Esophagus muscularis mucosa (tissue), 4 donors: ENCODE results near the gene FNTB.

Experiments
- EP300 ChIP-seq: sonication (generic); formaldehyde crosslinking; IDR thresholded peaks from one replicate; pipeline ENCODE4 v1.6.1; 2017; ENCODE audit warnings: antibody characterized with exemption
- POLR2A ChIP-seq: fragments of 450-650 bp; IDR thresholded peaks from one replicate; pipeline ENCODE4 v1.6.1; 2017; ENCODE audit warnings: antibody characterized with exemption, moderate library complexity, mild to moderate bottlenecking, low read depth
- TF ChIP-seq, protein P1 (sequence below), 3 experiments: fragments of 200-600 bp in 2 of 3; fragments of 450-650 bp in 1 of 3; sonication (generic) in 2 of 3; IDR thresholded peaks; one replicate each; pipeline ENCODE4 v1.5.1; 2017 to 2019; ENCODE audit warnings: antibody characterized with exemption in 3 of 3, mild to moderate bottlenecking in 2 of 3, moderate library complexity in 1 of 3

DNA sequence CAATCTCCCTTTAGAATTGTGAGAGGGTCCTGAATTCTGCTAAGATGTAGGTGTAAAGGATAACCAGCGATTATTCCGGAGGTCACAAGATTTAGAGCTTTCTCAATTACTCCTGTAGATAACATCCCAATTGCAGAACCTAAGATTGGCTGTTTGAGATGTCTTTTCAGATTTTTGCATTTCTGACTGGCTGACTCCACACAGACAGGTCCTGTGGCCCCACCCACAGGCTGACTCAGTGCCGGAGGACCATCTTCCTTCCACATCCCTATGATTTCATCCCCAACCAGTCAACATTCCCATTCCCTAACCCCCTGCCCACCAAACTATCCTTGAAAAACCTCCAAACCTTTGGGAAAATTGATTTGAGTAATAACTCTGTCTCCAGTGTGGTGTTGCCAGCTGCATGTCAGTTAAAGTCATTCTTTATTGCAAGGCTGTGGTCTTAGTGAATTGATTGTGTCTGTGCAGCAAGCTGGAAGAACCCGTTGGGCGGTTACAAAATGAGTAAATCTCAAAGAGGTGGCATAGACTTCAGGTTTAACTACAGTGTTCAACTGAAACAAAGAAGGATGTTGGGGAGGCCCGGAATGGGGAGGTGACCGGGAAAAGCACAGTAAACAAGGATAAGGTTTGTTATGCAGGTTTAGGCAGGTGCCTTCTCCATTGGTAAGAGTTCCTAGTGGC lies 10.6 kb downstream of the FNTB start:
- TF ChIP-seq, protein P1, sequence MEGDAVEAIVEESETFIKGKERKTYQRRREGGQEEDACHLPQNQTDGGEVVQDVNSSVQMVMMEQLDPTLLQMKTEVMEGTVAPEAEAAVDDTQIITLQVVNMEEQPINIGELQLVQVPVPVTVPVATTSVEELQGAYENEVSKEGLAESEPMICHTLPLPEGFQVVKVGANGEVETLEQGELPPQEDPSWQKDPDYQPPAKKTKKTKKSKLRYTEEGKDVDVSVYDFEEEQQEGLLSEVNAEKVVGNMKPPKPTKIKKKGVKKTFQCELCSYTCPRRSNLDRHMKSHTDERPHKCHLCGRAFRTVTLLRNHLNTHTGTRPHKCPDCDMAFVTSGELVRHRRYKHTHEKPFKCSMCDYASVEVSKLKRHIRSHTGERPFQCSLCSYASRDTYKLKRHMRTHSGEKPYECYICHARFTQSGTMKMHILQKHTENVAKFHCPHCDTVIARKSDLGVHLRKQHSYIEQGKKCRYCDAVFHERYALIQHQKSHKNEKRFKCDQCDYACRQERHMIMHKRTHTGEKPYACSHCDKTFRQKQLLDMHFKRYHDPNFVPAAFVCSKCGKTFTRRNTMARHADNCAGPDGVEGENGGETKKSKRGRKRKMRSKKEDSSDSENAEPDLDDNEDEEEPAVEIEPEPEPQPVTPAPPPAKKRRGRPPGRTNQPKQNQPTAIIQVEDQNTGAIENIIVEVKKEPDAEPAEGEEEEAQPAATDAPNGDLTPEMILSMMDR (IDR thresholded peaks at IDR 0.05) = no peak
- TF ChIP-seq EP300 (no peak), POLR2A (no peak)
